Adipocyte (in vitro differentiated cells): ENCODE measurements around the gene RAP1GAP.

Experiments
- DNase-seq: peaks from one replicate; pipeline ENCODE4 v3.0.0-alpha.2; 2015; ENCODE audit warnings: low read depth
- H3K27me3 ChIP-seq: replicated peaks from 2 replicates; pipeline ENCODE4 v1.7.0; 2013; ENCODE audit warnings: mild to moderate bottlenecking, low read length, moderate library complexity; ENCODE audit not compliant: control insufficient read depth, insufficient read depth
- H3K36me3 ChIP-seq: 2 replicates; pipeline ENCODE4 v1.7.0; 2013; ENCODE audit warnings: low read length, mild to moderate bottlenecking, moderate library complexity; ENCODE audit not compliant: control insufficient read depth, insufficient read depth, severe bottlenecking
- H3K4me1 ChIP-seq: 2 replicates; pipeline ENCODE4 v1.7.0; 2013; ENCODE audit warnings: mild to moderate bottlenecking, low read length, moderate library complexity; ENCODE audit not compliant: control insufficient read depth, insufficient read depth
- H3K4me3 ChIP-seq: 2 replicates; pipeline ENCODE4 v1.7.0; 2013; ENCODE audit warnings: mild to moderate bottlenecking, low read length, moderate library complexity
- H3K9ac ChIP-seq: 2 replicates; pipeline ENCODE4 v1.7.0; 2013; ENCODE audit warnings: mild to moderate bottlenecking, low read length, moderate library complexity
- H3K9me3 ChIP-seq: 2 replicates; pipeline ENCODE4 v1.7.0; 2013; ENCODE audit warnings: mild to moderate bottlenecking, low read length, moderate library complexity; ENCODE audit not compliant: control insufficient read depth

Gene RAP1GAP

GRCh38 chr1:21648791-21649190 is 20.4 kb downstream of the RAP1GAP start:
- no peak overlapping the region for H3K4me3 ChIP-seq
- no peaks in the 10 kb centered on the region for H3K36me3 ChIP-seq
- no peak for DNase-seq
- H3K9ac ChIP-seq, result no peak overlapping the region
- peaks cover 6% of the 10 kb centered on the region for H3K4me1 ChIP-seq
- no peaks in the 10 kb centered on the region for H3K9me3 ChIP-seq
- peaks cover 34% of the 10 kb centered on the region for H3K27me3 ChIP-seq

GRCh38 chr1:21648352-21648730 is 20.8 kb downstream of the RAP1GAP start:
- Histone ChIP-seq H3K9ac (no peak overlapping the region), H3K4me3 (no peak overlapping the region), H3K4me1 (peaks cover 6% of the 10 kb centered on the region), H3K9me3 (no peaks in the 10 kb centered on the region), H3K27me3 (peaks cover 37% of the 10 kb centered on the region), H3K36me3 (no peaks in the 10 kb centered on the region)
- no peak for DNase-seq

- no peak overlapping the region for H3K9ac ChIP-seq
- H3K27me3 ChIP-seq, result peaks cover 37% of the 10 kb centered on the region
- H3K4me3 ChIP-seq, result no peak overlapping the region
- no peaks in the 10 kb centered on the region for H3K36me3 ChIP-seq
- peaks cover 6% of the 10 kb centered on the region for H3K4me1 ChIP-seq
- no peaks in the 10 kb centered on the region for H3K9me3 ChIP-seq
- peak; percentile 56 for DNase-seq
Measured at GRCh38 chr1:21647431-21648351, 21.5 kb downstream of the RAP1GAP start.

GRCh38 chr1:21645550-21645949 is 23.6 kb downstream of the RAP1GAP start:
- H3K9ac ChIP-seq, result no peak overlapping the region
- no peak overlapping the region for H3K4me3 ChIP-seq
- peaks cover 41% of the 10 kb centered on the region for H3K27me3 ChIP-seq
- H3K9me3 ChIP-seq, result no peaks in the 10 kb centered on the region
- no peak for DNase-seq
- no peaks in the 10 kb centered on the region for H3K36me3 ChIP-seq
- H3K4me1 ChIP-seq, result no peaks in the 10 kb centered on the region

- no peak for DNase-seq
- H3K9me3 ChIP-seq, result no peaks in the 10 kb centered on the region
- no peak overlapping the region for H3K4me3 ChIP-seq
- H3K4me1 ChIP-seq, result no peaks in the 10 kb centered on the region
- H3K27me3 ChIP-seq, result peaks cover 43% of the 10 kb centered on the region
- H3K9ac ChIP-seq, result no peak overlapping the region
- no peaks in the 10 kb centered on the region for H3K36me3 ChIP-seq
Measured at GRCh38 chr1:21644906-21645305, 24.3 kb downstream of the RAP1GAP start.

GRCh38 chr1:21644348-21644747 is 24.8 kb downstream of the RAP1GAP start:
- H3K4me3 ChIP-seq, result no peak overlapping the region
- no peak overlapping the region for H3K9ac ChIP-seq
- no peaks in the 10 kb centered on the region for H3K36me3 ChIP-seq
- H3K27me3 ChIP-seq, result peaks cover 42% of the 10 kb centered on the region
- H3K9me3 ChIP-seq, result no peaks in the 10 kb centered on the region
- DNase-seq, result no peak
- no peaks in the 10 kb centered on the region for H3K4me1 ChIP-seq

- no peak overlapping the region for H3K9ac ChIP-seq
- H3K27me3 ChIP-seq, result peaks cover 35% of the 10 kb centered on the region
- peaks cover 3% of the 10 kb centered on the region for H3K4me1 ChIP-seq
- H3K9me3 ChIP-seq, result no peaks in the 10 kb centered on the region
- no peak for DNase-seq
- H3K4me3 ChIP-seq, result no peak overlapping the region
- H3K36me3 ChIP-seq, result no peaks in the 10 kb centered on the region
Measured at GRCh38 chr1:21643624-21644023, 25.5 kb downstream of the RAP1GAP start.

GRCh38 chr1:21641967-21642739 is 27.0 kb downstream of the RAP1GAP start:
- Histone ChIP-seq H3K9me3 (no peaks in the 10 kb centered on the region), H3K4me3 (no peak overlapping the region)
- no peak for DNase-seq

GRCh38 chr1:21641537-21641936 is 27.6 kb downstream of the RAP1GAP start:
- no peak for DNase-seq
- no peak overlapping the region for H3K9ac ChIP-seq
- H3K27me3 ChIP-seq, result peaks cover 27% of the 10 kb centered on the region
- no peaks in the 10 kb centered on the region for H3K9me3 ChIP-seq
- H3K4me3 ChIP-seq, result no peak overlapping the region
- no peaks in the 10 kb centered on the region for H3K36me3 ChIP-seq
- H3K4me1 ChIP-seq, result peaks cover 6% of the 10 kb centered on the region

More at GRCh38 chr1:21641967-21642739, 27.0 kb downstream of the RAP1GAP start:
- Histone ChIP-seq H3K27me3 (peaks cover 27% of the 10 kb centered on the region), H3K36me3 (no peaks in the 10 kb centered on the region), H3K9ac (no peak overlapping the region), H3K4me1 (peaks cover 6% of the 10 kb centered on the region)

- Histone ChIP-seq H3K4me1 (peaks cover 6% of the 10 kb centered on the region), H3K4me3 (no peak overlapping the region), H3K36me3 (no peaks in the 10 kb centered on the region), H3K9ac (no peak overlapping the region), H3K27me3 (peaks cover 29% of the 10 kb centered on the region), H3K9me3 (no peaks in the 10 kb centered on the region)
- DNase-seq, result no peak
Measured at GRCh38 chr1:21641076-21641475, 28.1 kb downstream of the RAP1GAP start.

GRCh38 chr1:21640653-21641052 is 28.5 kb downstream of the RAP1GAP start:
- DNase-seq, result no peak
- Histone ChIP-seq H3K27me3 (peaks cover 33% of the 10 kb centered on the region), H3K9me3 (no peaks in the 10 kb centered on the region), H3K4me3 (no peak overlapping the region), H3K36me3 (no peaks in the 10 kb centered on the region), H3K4me1 (peaks cover 6% of the 10 kb centered on the region), H3K9ac (no peak overlapping the region)
